Subcutaneous adipose tissue (tissue), 4 donors: ENCODE measurements around the gene RP2. TPM values are rescaled to one million over a fixed set of nuclear protein-coding genes. Genes with fewer than 3 reads are reported as not detected.

Experiments used
- CTCF ChIP-seq: fragments of 450-650 bp; IDR thresholded peaks from one replicate; pipeline ENCODE4 v1.5.1; 2016; ENCODE audit warnings: low read depth, mild to moderate bottlenecking, control low read depth, antibody characterized with exemption, moderate library complexity
- total RNA-seq, 4 donors: library from RNA; depleted of rRNA; stranded (reverse); fragments of >200 nt; gene quantifications; one replicate each; pipeline ENCODE4 v1.1.0, GENCODE V29; 2016

Gene RP2
- total RNA-seq, 4 donors from 2014 or later, result 8.9 to 21.4 (median 15.5) TPM

GRCh38 chrX:46844913-46845312, 8.1 kb downstream of the RP2 start:
- no peak for TF ChIP-seq CTCF

GRCh38 chrX:46849933-46850332, 13.1 kb downstream of the RP2 start:
- TF ChIP-seq CTCF, result no peak

GRCh38 chrX:46850771-46851170, 13.9 kb downstream of the RP2 start:
- no peak for TF ChIP-seq CTCF

GRCh38 chrX:46856483-46856882, 19.6 kb downstream of the RP2 start:
- no peak for TF ChIP-seq CTCF

- no peak for TF ChIP-seq CTCF
These were observed 23.7 kb downstream of the RP2 start for GRCh38 chrX:46860557-46860956.

GRCh38 chrX:46863072-46863471, 26.2 kb downstream of the RP2 start:
- TF ChIP-seq CTCF, result no peak

GRCh38 chrX:46864606-46865005, 27.8 kb downstream of the RP2 start:
- no peak for TF ChIP-seq CTCF
